C4-2B (cell line): Measurements from ENCODE around the gene SIRT4.

Source experiments
- CTCF ChIP-seq: fragments of 450-650 bp; conservative IDR thresholded peaks from 2 replicates; pipeline ENCODE4 v1.5.1; 2017; ENCODE audit warnings: mild to moderate bottlenecking
- ZFX ChIP-seq: fragments of 450-650 bp; IDR thresholded peaks from 2 replicates; pipeline ENCODE4 v1.6.1; 2017

GRCh38 chr12:120264904-120265472 lies 37.1 kb upstream of the SIRT4 start:
- TF ChIP-seq CTCF (no peak), ZFX (no peak)
